Measurements from ENCODE around the gene FSD1.

- TF ChIP-seq CTCF (IDR thresholded peaks at IDR 0.05) = no peak
- TF ChIP-seq POLR2AphosphoS5 (IDR thresholded peaks at IDR 0.05) = no peak
- no peak for TF ChIP-seq POLR2A (IDR thresholded peaks at IDR 0.05)
- no peak for TF ChIP-seq EP300 (IDR thresholded peaks at IDR 0.05)
These were observed 1.3 kb downstream of the FSD1 start for GRCh38 chr19:4305659-4306058.
